Duodenal mucosa (tissue), 2 donors: ENCODE measurements around the gene NCAN.
"Not testable (repeated sequence)": the region's sequence is repeated elsewhere in the genome, so short reads cannot be mapped to it uniquely, and the experiment has no call there.

ENCODE experiments used
- H3K27ac ChIP-seq: one replicate; pipeline ENCODE4 v1.7.0; 2013; ENCODE audit warnings: low read depth, low read length
- H3K27me3 ChIP-seq, 2 donors: one replicate each; pipeline ENCODE4 v1.7.0; 2013; ENCODE audit warnings: low read length in 2 of 2, control low read depth in 1 of 2; ENCODE audit not compliant: insufficient read depth in 2 of 2, control insufficient read depth in 1 of 2
- H3K36me3 ChIP-seq, 2 donors: one replicate each; pipeline ENCODE4 v1.7.0; 2013; ENCODE audit warnings: low read length in 2 of 2, control low read depth in 1 of 2; ENCODE audit not compliant: insufficient read depth in 2 of 2, control insufficient read depth in 1 of 2
- H3K4me1 ChIP-seq, 2 donors: one replicate each; pipeline ENCODE4 v1.7.0; 2013; ENCODE audit warnings: low read length in 2 of 2, control low read depth in 1 of 2; ENCODE audit not compliant: insufficient read depth in 2 of 2, control insufficient read depth in 1 of 2
- H3K4me3 ChIP-seq, 2 donors: one replicate each; pipeline ENCODE4 v1.7.0; 2013; ENCODE audit warnings: low read length in 2 of 2, low read depth in 1 of 2
- H3K9ac ChIP-seq, 2 donors: one replicate each; pipeline ENCODE4 v1.7.0; 2013; ENCODE audit warnings: low read length in 2 of 2, low read depth in 1 of 2
- H3K9me3 ChIP-seq, 2 donors: one replicate each; pipeline ENCODE4 v1.7.0; 2013; ENCODE audit warnings: low read length in 2 of 2, control low read depth in 1 of 2; ENCODE audit not compliant: control insufficient read depth in 1 of 2

NCAN gene

DNA sequence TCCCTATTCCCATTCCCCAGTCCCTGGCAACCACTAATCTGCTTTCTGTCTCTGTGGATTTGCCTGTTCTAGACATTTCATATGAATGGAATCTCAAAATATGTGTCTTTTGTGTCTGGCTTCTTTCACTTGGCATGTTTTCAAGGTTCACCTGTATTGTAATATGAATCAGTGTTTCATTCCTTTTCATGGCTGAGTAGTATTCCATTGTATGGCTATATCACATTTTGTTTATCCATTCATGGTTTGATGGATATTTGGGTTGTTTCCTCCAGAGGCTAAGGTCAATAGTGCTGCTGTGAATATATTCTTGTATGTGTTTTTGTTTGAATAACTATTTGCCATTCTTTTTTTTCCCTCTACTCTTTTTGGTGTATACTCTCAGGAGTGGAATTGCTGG is 24.4 kb downstream of the NCAN start:
- Histone ChIP-seq H3K4me1 (no peaks in the 10 kb centered on the region), H3K27ac (no peak overlapping the region), H3K36me3 (no peaks in the 10 kb centered on the region), H3K9ac (no peak overlapping the region), H3K9me3 (peaks cover 9 to 23% of the 10 kb centered on the region in 2 donors), H3K27me3 (peaks cover 0 to 7% of the 10 kb centered on the region in 2 donors), H3K4me3 (no peak overlapping the region)

DNA sequence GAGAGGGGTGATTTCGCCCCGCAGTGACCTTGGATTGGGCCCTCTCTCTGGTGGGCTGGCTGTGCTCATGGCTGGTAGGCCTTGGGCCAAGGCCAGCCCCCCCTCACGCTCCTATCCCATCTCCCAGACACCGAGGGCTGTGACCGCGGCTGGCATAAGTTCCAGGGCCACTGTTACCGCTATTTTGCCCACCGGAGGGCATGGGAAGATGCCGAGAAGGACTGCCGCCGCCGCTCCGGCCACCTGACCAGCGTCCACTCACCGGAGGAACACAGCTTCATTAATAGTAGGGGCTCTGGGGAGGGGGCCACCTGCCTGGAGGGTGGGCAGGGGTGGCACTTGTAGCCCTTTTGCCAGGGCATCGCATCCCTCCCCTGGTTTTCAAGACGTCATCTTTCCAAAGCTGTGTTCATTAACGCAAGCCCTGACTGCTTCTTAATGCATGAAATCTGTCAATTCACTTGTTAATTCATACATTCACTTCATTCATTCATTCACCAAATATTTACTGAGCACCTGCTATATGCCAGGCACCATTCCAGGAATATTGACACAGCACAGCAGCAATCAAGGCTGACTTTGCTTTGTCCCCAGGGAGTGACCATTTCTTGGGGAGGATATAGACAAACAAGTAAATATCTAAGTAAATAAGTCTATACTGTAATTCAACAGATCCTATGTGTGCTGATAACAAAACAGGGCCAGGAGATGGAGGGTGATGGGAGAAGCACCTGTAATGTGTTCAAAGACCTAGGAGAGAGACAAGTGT is 26.6 kb downstream of the NCAN start:
- Histone ChIP-seq H3K27me3 (peaks cover 0 to 7% of the 10 kb centered on the region in 2 donors), H3K9ac (no peak overlapping the region), H3K9me3 (peaks cover 9 to 23% of the 10 kb centered on the region in 2 donors), H3K36me3 (no peaks in the 10 kb centered on the region), H3K4me3 (no peak overlapping the region), H3K4me1 (no peaks in the 10 kb centered on the region), H3K27ac (no peak overlapping the region)

DNA sequence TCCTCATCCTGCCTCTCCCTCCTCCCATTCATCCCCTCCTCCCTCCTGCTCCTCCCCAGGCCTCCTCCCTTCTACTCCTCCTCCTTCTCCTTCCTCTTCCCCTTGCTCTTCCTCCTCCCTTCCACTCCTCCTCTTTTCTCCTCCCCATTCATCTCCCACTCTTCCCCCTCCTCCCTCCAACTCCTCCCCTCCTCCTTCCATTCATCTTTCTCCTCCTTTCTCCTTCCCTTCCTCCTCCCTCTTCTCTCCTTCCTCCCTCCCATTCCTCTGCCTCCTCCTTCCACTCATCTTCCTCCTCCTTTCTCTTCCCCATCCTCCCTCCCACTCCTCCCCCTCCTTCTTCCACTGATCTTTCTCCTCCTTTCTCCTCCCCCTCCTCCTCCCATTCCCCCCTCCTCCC is 27.9 kb downstream of the NCAN start:
- H3K9ac ChIP-seq = no peak overlapping the region
- no peak overlapping the region for H3K4me3 ChIP-seq
- peaks cover 0 to 7% of the 10 kb centered on the region in 2 donors for H3K27me3 ChIP-seq
- H3K36me3 ChIP-seq = no peaks in the 10 kb centered on the region
- H3K27ac ChIP-seq = no peak overlapping the region
- no peaks in the 10 kb centered on the region for H3K4me1 ChIP-seq
- peaks cover 6 to 11% of the 10 kb centered on the region in 2 donors for H3K9me3 ChIP-seq

DNA sequence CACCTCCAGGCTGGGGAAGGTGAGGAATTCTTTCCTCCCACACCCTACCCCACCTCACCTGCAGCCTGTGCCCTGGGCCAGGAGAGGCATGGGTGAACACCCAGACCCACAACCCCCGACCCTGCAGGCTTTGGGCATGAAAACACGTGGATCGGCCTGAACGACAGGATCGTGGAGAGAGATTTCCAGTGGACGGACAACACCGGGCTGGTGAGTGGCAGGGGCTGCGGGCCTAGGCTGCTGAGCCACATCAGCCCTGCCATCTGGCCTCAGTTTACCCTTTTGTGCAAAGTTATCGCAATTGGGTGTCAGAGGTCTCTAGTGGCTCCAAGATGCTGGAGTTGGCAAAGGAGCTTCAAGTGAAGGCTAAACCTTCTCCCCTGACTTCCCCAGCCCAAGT is 28.7 kb downstream of the NCAN start:
- Histone ChIP-seq H3K27me3 (peaks cover 0 to 7% of the 10 kb centered on the region in 2 donors), H3K36me3 (no peaks in the 10 kb centered on the region)

DNA sequence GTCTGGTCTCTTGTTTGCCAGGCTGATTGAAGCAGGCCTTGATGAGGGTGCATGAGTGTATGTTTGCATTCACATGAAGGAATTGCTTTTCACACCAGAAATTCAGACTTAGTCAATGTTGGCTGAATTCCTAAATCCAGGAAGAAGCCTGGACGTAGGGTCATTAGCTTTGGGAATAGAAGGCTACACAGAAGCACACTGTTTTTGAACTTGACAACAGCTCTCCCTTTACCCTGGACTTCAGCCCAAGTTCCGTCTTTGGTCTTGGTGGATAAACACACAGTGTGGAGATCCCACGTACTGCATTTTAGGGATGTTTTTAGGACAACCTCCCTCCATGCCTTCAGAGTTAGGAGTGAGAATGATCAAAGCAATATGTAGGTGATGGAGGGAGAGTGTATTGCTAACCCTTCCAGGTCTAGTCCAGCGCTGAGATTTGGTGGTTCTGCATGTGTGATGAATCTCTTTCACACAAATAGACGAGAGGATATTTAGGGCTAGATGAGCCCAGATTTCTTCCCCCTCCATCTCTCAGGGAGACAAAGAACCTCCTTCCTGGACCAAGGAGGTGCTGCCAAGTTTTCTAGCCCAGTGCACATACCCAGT is 38.5 kb downstream of the NCAN start:
- Histone ChIP-seq H3K9ac (no peak overlapping the region), H3K4me3 (no peak overlapping the region), H3K9me3 (no peaks in the 10 kb centered on the region), H3K36me3 (no peaks in the 10 kb centered on the region), H3K27me3 (peaks cover 8 to 9% of the 10 kb centered on the region in 2 donors), H3K4me1 (no peaks in the 10 kb centered on the region), H3K27ac (no peak overlapping the region)

More for the DNA sequence above, 28.7 kb downstream of the NCAN start:
- Histone ChIP-seq H3K9me3 (peaks cover 3 to 8% of the 10 kb centered on the region in 2 donors), H3K27ac (no peak overlapping the region), H3K9ac (no peak overlapping the region), H3K4me3 (no peak overlapping the region), H3K4me1 (no peaks in the 10 kb centered on the region)

DNA sequence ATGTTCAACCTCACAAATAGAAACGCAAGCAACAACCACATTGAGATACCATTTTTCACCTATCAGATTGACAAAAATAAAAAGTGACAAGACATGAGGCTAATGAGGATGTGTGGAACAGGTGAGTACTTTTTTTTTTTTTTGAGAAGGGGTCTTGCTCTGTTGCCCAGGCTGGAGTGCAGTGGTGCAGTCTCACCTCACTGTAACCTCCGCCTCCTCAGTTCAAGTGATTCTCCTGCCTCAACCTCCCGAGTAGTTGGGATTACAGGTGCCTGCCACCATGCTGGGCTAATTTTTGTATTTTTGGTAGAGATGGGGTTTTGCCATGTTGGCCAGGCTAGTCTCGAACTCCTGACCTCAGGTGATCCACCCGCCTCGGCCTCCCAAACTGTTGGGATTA is 41.7 kb downstream of the NCAN start:
- H3K4me1 ChIP-seq, H3K9ac ChIP-seq, H3K9me3 ChIP-seq, H3K4me3 ChIP-seq, H3K36me3 ChIP-seq, H3K27ac ChIP-seq: not testable (repeated sequence)
- peaks cover 14 to 18% of the 10 kb centered on the region in 2 donors for H3K27me3 ChIP-seq

DNA sequence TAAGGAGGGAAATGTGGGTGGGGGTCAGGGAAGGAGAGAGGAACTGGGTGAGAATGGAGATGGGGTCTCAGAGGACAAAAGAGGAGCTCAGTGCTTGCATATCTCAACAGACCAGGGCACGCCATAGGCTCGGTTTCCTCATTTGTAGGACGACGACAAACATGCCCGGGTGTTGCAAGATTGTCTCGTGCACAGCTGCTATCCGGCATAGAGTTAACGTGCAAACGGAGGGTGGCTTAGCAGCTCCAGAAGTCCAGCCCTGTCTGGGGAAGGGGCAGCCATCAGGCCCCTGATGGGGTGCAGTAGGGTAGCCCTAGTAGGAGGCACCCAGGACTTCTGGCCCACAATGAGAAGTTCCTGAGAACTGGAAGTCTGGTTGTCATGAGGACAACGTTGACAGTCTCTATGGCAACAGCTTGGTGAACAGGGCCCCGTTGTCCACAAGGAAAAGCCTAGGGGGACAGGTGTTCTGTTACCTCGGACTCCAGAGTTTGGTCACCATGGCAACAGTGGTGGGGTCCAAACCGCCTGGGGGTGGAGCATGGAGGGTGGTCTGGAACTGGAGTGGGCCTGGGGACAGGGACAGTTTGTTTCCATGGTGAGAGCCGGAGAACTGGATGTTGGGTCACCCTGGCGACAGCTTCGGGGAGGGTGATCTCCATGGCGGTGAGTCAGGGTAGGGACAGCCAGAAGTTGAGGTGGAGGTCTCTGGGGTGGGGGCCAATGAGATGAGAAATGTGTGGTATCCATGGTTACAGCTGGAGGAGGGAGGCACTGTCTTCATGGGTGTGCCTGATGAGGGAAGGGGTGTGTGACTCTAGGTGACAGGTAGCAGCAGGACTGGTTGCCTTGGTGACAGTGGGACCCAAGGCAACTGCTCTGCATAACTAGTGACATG is 44.6 kb downstream of the NCAN start:
- Histone ChIP-seq H3K9ac (no peak overlapping the region), H3K4me1 (peaks cover 0 to 2% of the 10 kb centered on the region in 2 donors), H3K4me3 (no peak overlapping the region), H3K36me3 (no peaks in the 10 kb centered on the region), H3K27me3 (peaks cover 12 to 17% of the 10 kb centered on the region in 2 donors), H3K27ac (no peak overlapping the region), H3K9me3 (no peaks in the 10 kb centered on the region)

DNA sequence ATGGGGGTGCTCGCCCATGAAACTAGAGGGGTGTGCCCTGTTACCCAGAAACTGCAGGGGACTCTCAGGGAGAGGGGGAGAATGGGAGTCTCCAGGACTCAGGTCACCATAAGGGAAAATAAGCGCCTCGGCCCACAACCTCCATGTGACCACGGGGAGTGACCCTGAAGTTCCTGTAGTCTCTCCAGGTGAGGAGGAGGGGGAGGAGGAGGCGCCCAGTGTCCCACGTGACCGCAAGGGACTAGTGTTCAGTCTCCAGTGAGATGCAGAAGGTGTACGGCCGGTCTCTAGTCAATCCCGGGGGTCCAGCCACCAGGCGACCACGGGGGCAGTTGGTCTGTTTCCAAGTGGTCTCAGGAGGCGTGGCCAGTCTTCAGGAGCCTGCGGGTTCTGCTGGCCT is 45.4 kb downstream of the NCAN start:
- Histone ChIP-seq H3K9me3 (no peaks in the 10 kb centered on the region), H3K4me1 (peaks cover 0 to 4% of the 10 kb centered on the region in 2 donors), H3K4me3 (no peak overlapping the region), H3K27ac (no peak overlapping the region), H3K27me3 (peaks cover 12 to 23% of the 10 kb centered on the region in 2 donors), H3K9ac (no peak overlapping the region), H3K36me3 (no peaks in the 10 kb centered on the region)

DNA sequence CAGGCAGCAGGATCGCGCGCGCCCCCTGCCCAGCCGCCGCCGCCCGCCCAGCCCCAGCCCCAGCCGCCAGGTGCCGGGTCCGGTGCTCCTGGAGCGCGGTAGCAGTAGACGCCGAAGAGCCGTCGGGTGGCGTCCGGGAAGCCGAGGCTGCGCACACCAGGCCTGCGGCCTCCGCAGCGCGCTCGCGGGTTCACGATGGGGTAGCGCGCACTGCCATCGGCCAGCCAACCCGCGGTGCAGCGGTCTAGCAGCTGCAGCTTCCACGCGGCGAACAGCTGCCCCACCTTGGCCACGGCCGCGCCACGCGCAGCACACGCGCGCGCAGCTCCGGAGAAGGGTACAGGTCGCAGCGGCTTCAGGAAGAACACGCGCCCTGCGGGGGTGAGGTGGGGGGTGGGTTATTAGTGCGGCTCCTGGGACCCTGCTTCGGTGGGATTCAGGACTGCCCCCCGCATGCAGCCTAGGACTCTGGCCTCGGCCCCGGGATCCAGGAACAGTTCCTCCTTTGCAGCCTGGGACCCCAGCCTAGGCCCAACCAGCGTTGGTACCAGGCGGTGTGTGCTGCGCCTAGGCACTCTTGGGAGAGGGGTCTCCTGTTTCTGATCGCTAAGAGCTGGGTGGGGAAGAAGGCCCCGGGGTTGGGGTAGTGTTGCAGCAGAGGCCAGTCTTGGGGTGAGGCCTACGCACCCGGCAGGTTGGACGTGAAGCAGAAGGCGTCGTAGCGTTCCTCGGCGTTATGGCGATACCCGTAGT is 46.3 kb downstream of the NCAN start:
- Histone ChIP-seq H3K9me3 (no peaks in the 10 kb centered on the region), H3K9ac (no peak overlapping the region), H3K4me1 (peaks cover 0 to 4% of the 10 kb centered on the region in 2 donors), H3K36me3 (no peaks in the 10 kb centered on the region), H3K4me3 (no peak overlapping the region), H3K27ac (no peak overlapping the region), H3K27me3 (peaks cover 20 to 26% of the 10 kb centered on the region in 2 donors)
